K562 (cell line): ENCODE results near the gene TYW1B. TPM values are rescaled to one million over a fixed set of nuclear protein-coding genes. Genes with fewer than 3 reads are reported as not detected.

Experiments used
- ARID1B ChIP-seq: fragments of 450-650 bp; IDR thresholded peaks from 2 replicates; pipeline ENCODE4 v1.6.1; 2016; ENCODE audit warnings: antibody characterized with exemption, mild to moderate bottlenecking, inconsistent platforms
- ATF7 ChIP-seq: fragments of 450-650 bp; IDR thresholded peaks from 2 replicates; pipeline ENCODE4 v1.7.1; 2014; ENCODE audit warnings: mild to moderate bottlenecking, moderate library complexity
- BHLHE40 ChIP-seq: IDR thresholded peaks from 2 replicates; pipeline ENCODE4 v1.6.1; 2011; ENCODE audit warnings: low read length, improper control_type of control experiment
- BRF1 ChIP-seq: IDR thresholded peaks from 3 replicates; pipeline ENCODE4 v1.6.1; 2011; ENCODE audit warnings: borderline replicate concordance, mild to moderate bottlenecking; ENCODE audit not compliant: insufficient read length; ENCODE audit errors: extremely low read depth
- CHAMP1 ChIP-seq: fragments of 450-650 bp; IDR thresholded peaks from 2 replicates; pipeline ENCODE4 v1.6.1; 2016; ENCODE audit warnings: mild to moderate bottlenecking
- CREM ChIP-seq: IDR thresholded peaks from 2 replicates; pipeline ENCODE4 v1.6.1; 2014; ENCODE audit warnings: antibody characterized with exemption, low read depth
- CXXC5 ChIP-seq: fragments of 250-450 bp; sonication (Bioruptor Pico); IDR thresholded peaks from 2 replicates; pipeline ENCODE4 v1.8.0; 2022; ENCODE audit warnings: inconsistent platforms, mild to moderate bottlenecking, moderate library complexity
- DPF2 ChIP-seq: fragments of 450-650 bp; IDR thresholded peaks from 2 replicates; pipeline ENCODE4 v1.6.1; 2016
- FOXK1 ChIP-seq: sonication (generic); formaldehyde crosslinking; IDR thresholded peaks from 2 replicates; pipeline ENCODE4 v1.8.0; 2022; ENCODE audit warnings: missing genetic modification reagents, mild to moderate bottlenecking, borderline replicate concordance
- GATAD2A ChIP-seq: fragments of 450-650 bp; IDR thresholded peaks from 2 replicates; pipeline ENCODE4 v1.6.1; 2017
- HLTF ChIP-seq: fragments of 450-650 bp; IDR thresholded peaks from 2 replicates; pipeline ENCODE4 v1.6.1; 2016
- HNRNPLL ChIP-seq: fragments of 200-400 bp; formaldehyde crosslinking; IDR thresholded peaks from 2 replicates; pipeline ENCODE4 v1.6.1; 2017; ENCODE audit warnings: low read length, low read depth, mild to moderate bottlenecking; ENCODE audit not compliant: poor library complexity, severe bottlenecking
- KLF16 ChIP-seq: IDR thresholded peaks from 2 replicates; pipeline ENCODE4 v1.6.1; 2016; ENCODE audit warnings: antibody characterized with exemption
- MTA3 ChIP-seq: fragments of 450-650 bp; formaldehyde crosslinking; IDR thresholded peaks from 2 replicates; pipeline ENCODE4 v1.6.1; 2017; ENCODE audit warnings: mild to moderate bottlenecking, borderline replicate concordance
- NCOA4 ChIP-seq: fragments of 450-650 bp; IDR thresholded peaks from 2 replicates; pipeline ENCODE4 v1.6.1; 2018; ENCODE audit warnings: mild to moderate bottlenecking; ENCODE audit not compliant: partially characterized antibody
- PCBP2 ChIP-seq: fragments of 200-400 bp; formaldehyde crosslinking; IDR thresholded peaks from 2 replicates; pipeline ENCODE4 v1.6.1; 2018; ENCODE audit warnings: low read length, low read depth, mild to moderate bottlenecking, moderate library complexity; ENCODE audit not compliant: poor library complexity, severe bottlenecking
- PHF8 ChIP-seq: fragments of 200-600 bp; sonication (generic); IDR thresholded peaks from 2 replicates; pipeline ENCODE4 v1.6.1; 2012; ENCODE audit warnings: mixed run types, mild to moderate bottlenecking, inconsistent platforms, low read length, moderate library complexity, borderline replicate concordance
- PKNOX1 ChIP-seq: fragments of 450-650 bp; IDR thresholded peaks from 2 replicates; pipeline ENCODE4 v1.6.1; 2016
- POLR2H ChIP-seq: IDR thresholded peaks from 2 replicates; pipeline ENCODE4 v1.6.1; 2016; ENCODE audit warnings: missing genetic modification characterization, low read depth, mild to moderate bottlenecking, control low read depth, missing compliant biosample characterization, moderate library complexity
- RB1 ChIP-seq: fragments of 450-650 bp; IDR thresholded peaks from 2 replicates; pipeline ENCODE4 v1.6.1; 2017; ENCODE audit warnings: low read depth, mild to moderate bottlenecking
- RBM15 ChIP-seq: fragments of 200-400 bp; formaldehyde crosslinking; IDR thresholded peaks from 2 replicates; pipeline ENCODE4 v1.6.1; 2018; ENCODE audit warnings: mild to moderate bottlenecking, low read length, moderate library complexity; ENCODE audit not compliant: insufficient read depth
- SMAD2 ChIP-seq: fragments of 150-350 bp; IDR thresholded peaks from 2 replicates; pipeline ENCODE4 v1.6.1; 2014; ENCODE audit warnings: low read depth, mild to moderate bottlenecking, low read length
- SMARCC2 ChIP-seq: fragments of 450-650 bp; IDR thresholded peaks from 2 replicates; pipeline ENCODE4 v1.6.1; 2017; ENCODE audit warnings: antibody characterized with exemption, moderate library complexity, mild to moderate bottlenecking, low read depth
- SMARCE1 ChIP-seq: fragments of 450-650 bp; IDR thresholded peaks from 2 replicates; pipeline ENCODE4 v1.7.1; 2016; ENCODE audit warnings: mild to moderate bottlenecking
- SRF ChIP-seq, 2 experiments: fragments of 250-450, 450-650 bp in 1 of 2; sonication (Bioruptor Pico) in 1 of 2; sonication (generic) in 1 of 2; formaldehyde crosslinking; IDR thresholded peaks; 2 replicates each; pipeline versions ENCODE4 v1.5.0 to v1.5.1; 2020 to 2022; ENCODE audit warnings: mild to moderate bottlenecking in 1 of 2, missing genetic modification reagents in 1 of 2
- STAT5A ChIP-seq: IDR thresholded peaks from 2 replicates; pipeline ENCODE4 v1.6.1; 2012; ENCODE audit warnings: low read length, inconsistent platforms, borderline replicate concordance
- TAF9B ChIP-seq: fragments of 450-650 bp; IDR thresholded peaks from 2 replicates; pipeline ENCODE4 v1.6.1; 2018; ENCODE audit warnings: mild to moderate bottlenecking; ENCODE audit not compliant: partially characterized antibody
- TRIM28 ChIP-seq: fragments of 450-650 bp; IDR thresholded peaks from 2 replicates; pipeline ENCODE4 v1.6.1; 2017
- ZKSCAN8 ChIP-seq: fragments of 200-800 bp; sonication (Bioruptor generic); IDR thresholded peaks from 2 replicates; pipeline ENCODE4 v1.6.1; 2016; ENCODE audit warnings: missing genetic modification characterization, missing compliant biosample characterization
- ZNF316 ChIP-seq: fragments of 450-650 bp; IDR thresholded peaks from 2 replicates; pipeline ENCODE4 v1.6.1; 2016
- ZNF77 ChIP-seq: fragments of 250-450 bp; sonication (Bioruptor Pico); IDR thresholded peaks from 2 replicates; pipeline ENCODE4 v1.5.0; 2020
- polyA plus RNA-seq, 8 experiments: library from polyadenylated mRNA; depleted of rRNA in 4 of 8; stranded (reverse) in 5 of 8; unstranded in 3 of 8; fragments of >200 nt; fragmentation: Nextera tagmentation in 2 of 8; fragmentation: Illumina TruSeq in 1 of 8; extraction: Ambion mirVana in 2 of 8; extraction: Trizol in 1 of 8; gene quantifications; 2 replicates each; pipeline versions ENCODE4 v1.2.1 to v1.2.3, GENCODE V29; 2011 to 2014; ENCODE audit warnings: inconsistent platforms in 1 of 8, missing spikeins in 1 of 8
- total RNA-seq, 7 experiments: library from RNA; depleted of rRNA in 6 of 7; stranded (reverse); fragments of >200 nt in 6 of 7; fragmentation: Illumina TruSeq in 2 of 7; extraction: Trizol in 2 of 7; gene quantifications; 2 replicates each; pipeline versions ENCODE4 v1.2.1 to v1.2.3, GENCODE V29; 2011 to 2021; ENCODE audit warnings: low replicate concordance in 1 of 7

The TYW1B gene
- total and polyA plus RNA-seq, 9 of the 15 experiments (the other 6 are each of a cell fraction or from before 2014, with no cell fraction given), result 5.8 to 14.7 (median 9.8) TPM

- TF ChIP-seq PKNOX1 (peak; percentile 90), SMARCE1 (peak; percentile 95), FOXK1 (CRISPR knock-in tag) (no peak), ZNF316 (peak; percentile 50), ATF7 (peak; percentile 75), GATAD2A (peak; percentile 96), STAT5A (peak; percentile 89), DPF2 (peak; percentile 98), CHAMP1 (peak; percentile 88), KLF16 (peak; percentile 93), PHF8 (no peak), TAF9B (peak; percentile 57), HLTF (peak; percentile 81), PCBP2 (no peak), RBM15 (no peak), MTA3 (peak; percentile 91), HNRNPLL (no peak), TRIM28 (peak; percentile 84; the same call in 1 of the 2 replicates), SMARCC2 (peak; percentile 87), BRF1 (no peak), ARID1B (peak; percentile 99), BHLHE40 (peak; percentile 72), SRF (CRISPR knock-in tag; IDR thresholded peaks at IDR 0.05) (peak in 1 of 2 experiments; percentile 68; a peak in 1 of 4 replicates), ZKSCAN8 (CRISPR knock-in tag) (0 out of 2 replicates have a peak, but pooled peaks have one; percentile 43), CXXC5 (CRISPR knock-in tag) (peak; percentile 78), SMAD2 (no peak), NCOA4 (peak; percentile 69), RB1 (peak; percentile 76), CREM (peak; percentile 71), ZNF77 (CRISPR knock-in tag) (no peak), POLR2H (tag) (no peak)
Observed at GRCh38 chr7:72710983-72711382, 117.0 kb downstream of the TYW1B start (continued).
